ENCODE measurements around the gene DPT. TPM values are rescaled to one million over a fixed set of nuclear protein-coding genes. Genes with fewer than 3 reads are reported as not detected.

DPT gene
- polyA plus RNA-seq, 1 donor from 2014 or later: not detected

GRCh38 chr1:168672278-168672677 lies 56.7 kb downstream of the DPT start:
- Histone ChIP-seq H4K20me1 (ENCODE audit: insufficient read depth) (no peaks in the 10 kb centered on the region), H3K9ac (ENCODE audit: low read length) (no peak overlapping the region), H3K4me3 (ENCODE audit: low read length) (no peak overlapping the region), H2AFZ (ENCODE audit: low read depth, low read length) (no peak overlapping the region), H3K4me2 (ENCODE audit: low read length) (no peak overlapping the region), H3K9me3 (ENCODE audit: low read length) (no peaks in the 10 kb centered on the region), H3K79me2 (replicated peaks; ENCODE audit: insufficient read depth, low read length) (no peaks in the 10 kb centered on the region), H3K36me3 (ENCODE audit: insufficient read depth, low read length) (no peaks in the 10 kb centered on the region), H3F3A (ENCODE audit: insufficient read depth, low read length, poor library complexity, severe bottlenecking) (no peaks in the 10 kb centered on the region), H3K27ac (ENCODE audit: low read length) (no peak overlapping the region), H3K9me2 (ENCODE audit: insufficient read depth, low read length) (no peaks in the 10 kb centered on the region), H3K27me3 (ENCODE audit: insufficient read depth, low read depth, low read length) (no peaks in the 10 kb centered on the region)
- TF ChIP-seq MXI1 (conservative IDR thresholded peaks at IDR 0.05; ENCODE audit: poor library complexity, severe bottlenecking): no peak
- TF ChIP-seq SMC3 (conservative IDR thresholded peaks at IDR 0.05; ENCODE audit: poor library complexity): no peak
- TF ChIP-seq REST (IDR thresholded peaks at IDR 0.05; ENCODE audit: borderline replicate concordance): no peak
- TF ChIP-seq RAD21 (conservative IDR thresholded peaks at IDR 0.05): no peak
- TF ChIP-seq TAF1 (IDR thresholded peaks at IDR 0.05; ENCODE audit: low read depth): no peak
- no peak for TF ChIP-seq EP300 (conservative IDR thresholded peaks at IDR 0.05; ENCODE audit: poor library complexity, severe bottlenecking)
- no peak for TF ChIP-seq POLR2AphosphoS5 (IDR thresholded peaks at IDR 0.05)
- TF ChIP-seq EZH2 (IDR thresholded peaks at IDR 0.05; ENCODE audit: borderline replicate concordance, insufficient read depth, low read length, poor library complexity, severe bottlenecking): no peak
- no peak for TF ChIP-seq CTCF (IDR thresholded peaks at IDR 0.05; ENCODE audit: poor library complexity, severe bottlenecking)

GRCh38 chr1:168671782-168672181 lies 57.2 kb downstream of the DPT start:
- Histone ChIP-seq H3K4me2 (ENCODE audit: low read length) (no peak overlapping the region), H4K20me1 (ENCODE audit: insufficient read depth) (no peaks in the 10 kb centered on the region), H3K9me3 (ENCODE audit: low read length) (no peaks in the 10 kb centered on the region), H3K9me2 (ENCODE audit: insufficient read depth, low read length) (no peaks in the 10 kb centered on the region), H3K27ac (ENCODE audit: low read length) (no peak overlapping the region), H3K9ac (ENCODE audit: low read length) (no peak overlapping the region), H3K79me2 (replicated peaks; ENCODE audit: insufficient read depth, low read length) (no peaks in the 10 kb centered on the region), H2AFZ (ENCODE audit: low read depth, low read length) (no peak overlapping the region), H3K27me3 (ENCODE audit: insufficient read depth, low read depth, low read length) (no peaks in the 10 kb centered on the region), H3F3A (ENCODE audit: insufficient read depth, low read length, poor library complexity, severe bottlenecking) (no peaks in the 10 kb centered on the region), H3K36me3 (ENCODE audit: insufficient read depth, low read length) (no peaks in the 10 kb centered on the region), H3K4me3 (ENCODE audit: low read length) (no peak overlapping the region)
- TF ChIP-seq RAD21 (conservative IDR thresholded peaks at IDR 0.05): no peak
- TF ChIP-seq SMC3 (conservative IDR thresholded peaks at IDR 0.05; ENCODE audit: poor library complexity): no peak
- no peak for TF ChIP-seq REST (IDR thresholded peaks at IDR 0.05; ENCODE audit: borderline replicate concordance)
- no peak for TF ChIP-seq POLR2AphosphoS5 (IDR thresholded peaks at IDR 0.05)
- TF ChIP-seq EP300 (conservative IDR thresholded peaks at IDR 0.05; ENCODE audit: poor library complexity, severe bottlenecking): no peak
- no peak for TF ChIP-seq TAF1 (IDR thresholded peaks at IDR 0.05; ENCODE audit: low read depth)
- TF ChIP-seq MXI1 (conservative IDR thresholded peaks at IDR 0.05; ENCODE audit: poor library complexity, severe bottlenecking): no peak
- no peak for TF ChIP-seq EZH2 (IDR thresholded peaks at IDR 0.05; ENCODE audit: borderline replicate concordance, insufficient read depth, low read length, poor library complexity, severe bottlenecking)
- TF ChIP-seq CTCF (IDR thresholded peaks at IDR 0.05; ENCODE audit: poor library complexity, severe bottlenecking): no peak

Measured in neural cell (in vitro differentiated cells).